HepG2 (cell line): ENCODE measurements around the gene HNRNPC. TPM values are rescaled to one million over a fixed set of nuclear protein-coding genes. Genes with fewer than 3 reads are reported as not detected.
A peak's percentile ranks its signal among the peaks of the same experiment; 100 is the strongest.

Source experiments
- ATAC-seq: fragments of 200-7000 bp; cut with Tn5 transposase; 3 replicates; pipeline ENCODE4 v1.9.1; 2020; ENCODE audit warnings: mild to moderate bottlenecking, moderate library complexity
- BruUV-seq: library from RNA; stranded (reverse); fragments of 400-500 nt; replicated peaks from 2 replicates; lab custom pipeline; 2021; lab: Mats Ljungman, UMichigan
- CTCF ChIA-PET: fragments of 300-600 bp; formaldehyde crosslinking; extraction: SDS; loops from one replicate; lab custom pipeline; 2021; ENCODE audit warnings: low total read pairs, inconsistent platforms, low intra/inter-chr PET ratio; lab: Yijun Ruan, JAX
- POLR2A ChIA-PET: fragments of 350-600 bp; sonication (Branson Sonifier 250); formaldehyde crosslinking; loops from one replicate; lab custom pipeline; 2020; ENCODE audit warnings: antibody characterized with exemption, inconsistent platforms; lab: Yijun Ruan, JAX
- DNase-seq: peaks from one replicate; pipeline ENCODE4 v3.0.0-alpha.2; 2015; ENCODE audit warnings: low spot score
- FAIRE-seq: peaks from 3 replicates; lab custom pipeline; 2011; peaks lifted over from hg19 to GRCh38; lab: Jason Lieb, UNC
- H2AFZ ChIP-seq: one replicate; pipeline ENCODE4 v1.6.1; 2011; ENCODE audit warnings: low read length, inconsistent platforms
- H3K27ac ChIP-seq: fragments of 300-600 bp; 3 replicates; pipeline ENCODE4 v1.8.0; 2011; ENCODE audit warnings: mixed run types, mild to moderate bottlenecking, mixed read lengths, low read length, inconsistent platforms; ENCODE audit not compliant: insufficient read depth; ENCODE audit errors: extremely low read length
- H3K27me3 ChIP-seq, 2 experiments: fragments of 200-600 bp in 1 of 2; 2 replicates in 1 of 2; 3 replicates in 1 of 2; pipeline versions ENCODE4 v1.6.0 to v1.8.0; 2011; ENCODE audit warnings: low read length in 2 of 2, mild to moderate bottlenecking in 2 of 2, moderate library complexity in 2 of 2, inconsistent platforms in 1 of 2; ENCODE audit not compliant: insufficient read depth in 2 of 2, control insufficient read depth in 1 of 2
- H3K36me3 ChIP-seq, 2 experiments: fragments of 200-600 bp in 1 of 2; replicated peaks in 1 of 2; 2 replicates in 1 of 2; 3 replicates in 1 of 2; pipeline versions ENCODE4 v1.5.1 to v1.8.0; 2011; ENCODE audit warnings: low read length in 2 of 2, inconsistent platforms in 1 of 2; ENCODE audit not compliant: insufficient read depth in 2 of 2, control insufficient read depth in 1 of 2
- H3K4me1 ChIP-seq: 2 replicates; pipeline ENCODE4 v1.5.1; 2012; ENCODE audit warnings: low read length, inconsistent platforms; ENCODE audit not compliant: insufficient read depth
- H3K4me2 ChIP-seq: 2 replicates; pipeline ENCODE4 v1.6.0; 2011; ENCODE audit warnings: low read depth, low read length, inconsistent platforms
- H3K4me3 ChIP-seq, 3 experiments: fragments of 200-600 bp in 1 of 3; sonication (generic), shearing (Covaris generic) in 1 of 3; replicated peaks in 1 of 3; 2 replicates each; pipeline ENCODE4 v1.5.1; 2011 to 2016; ENCODE audit warnings: low read length in 3 of 3, inconsistent platforms in 2 of 3, low read depth in 2 of 3, mild to moderate bottlenecking in 2 of 3, control low read depth in 1 of 3, mixed read lengths in 1 of 3; ENCODE audit not compliant: insufficient read depth in 1 of 3
- H3K79me2 ChIP-seq: one replicate; pipeline ENCODE4 v1.6.1; 2011; ENCODE audit warnings: low read length, inconsistent platforms; ENCODE audit not compliant: insufficient read depth
- H3K9ac ChIP-seq: 2 replicates; pipeline ENCODE4 v1.6.0; 2011; ENCODE audit warnings: mild to moderate bottlenecking, low read depth, low read length, inconsistent platforms; ENCODE audit not compliant: insufficient read depth
- H3K9me3 ChIP-seq: 2 replicates; pipeline ENCODE4 v1.5.1; 2012; ENCODE audit warnings: mild to moderate bottlenecking, low read length
- H4K20me1 ChIP-seq: 2 replicates; pipeline ENCODE4 v1.6.0; 2011; ENCODE audit warnings: inconsistent platforms, mild to moderate bottlenecking, low read length, moderate library complexity; ENCODE audit not compliant: insufficient read depth
- KDM2A ChIP-seq: sonication (generic); formaldehyde crosslinking; IDR thresholded peaks from 2 replicates; pipeline ENCODE4 v1.4.0; 2020; ENCODE audit warnings: low read depth, missing genetic modification reagents, borderline replicate concordance
- LCORL ChIP-seq, 2 experiments: fragments of 450-650 bp in 1 of 2; sonication (generic) in 1 of 2; formaldehyde crosslinking in 1 of 2; IDR thresholded peaks; 2 replicates each; pipeline versions ENCODE4 v1.5.0 to v1.6.1; 2017 to 2020; ENCODE audit warnings: antibody characterized with exemption in 1 of 2, missing genetic modification reagents in 1 of 2
- PHF5A ChIP-seq: IDR thresholded peaks from one replicate; pipeline ENCODE4 v1.6.1; 2018; ENCODE audit warnings: low read depth, missing genetic modification reagents; ENCODE audit not compliant: unreplicated experiment
- RAD51 ChIP-seq: fragments of 450-650 bp; IDR thresholded peaks from 2 replicates; pipeline ENCODE4 v1.6.1; 2016; ENCODE audit warnings: borderline replicate concordance
- RBM22 ChIP-seq: fragments of 200-400 bp; formaldehyde crosslinking; optimal IDR thresholded peaks from 2 replicates; pipeline ENCODE3; 2017; ENCODE audit warnings: mild to moderate bottlenecking, low read length, moderate library complexity
- RFXAP ChIP-seq: sonication (generic); formaldehyde crosslinking; IDR thresholded peaks from 2 replicates; pipeline ENCODE4 v1.4.0; 2020; ENCODE audit warnings: missing genetic modification reagents, borderline replicate concordance
- SETDB1 ChIP-seq: sonication (generic); formaldehyde crosslinking; IDR thresholded peaks from 2 replicates; pipeline ENCODE4 v1.5.1; 2020; ENCODE audit warnings: missing genetic modification reagents, mild to moderate bottlenecking, borderline replicate concordance
- SMAD3 ChIP-seq: sonication (generic); formaldehyde crosslinking; IDR thresholded peaks from 2 replicates; pipeline ENCODE4 v1.4.0; 2020; ENCODE audit warnings: missing genetic modification reagents
- SMYD3 ChIP-seq: sonication (generic); formaldehyde crosslinking; IDR thresholded peaks from 2 replicates; pipeline ENCODE4 v1.8.1; 2023; ENCODE audit warnings: mild to moderate bottlenecking, missing genetic modification reagents
- ZNF180 ChIP-seq: sonication (generic); formaldehyde crosslinking; IDR thresholded peaks from 2 replicates; pipeline ENCODE4 v1.4.0; 2020; ENCODE audit warnings: low read depth, missing genetic modification reagents, borderline replicate concordance
- ZNF589 ChIP-seq: sonication (generic); formaldehyde crosslinking; conservative IDR thresholded peaks from 2 replicates; pipeline ENCODE4 v1.8.0; 2022; ENCODE audit warnings: mild to moderate bottlenecking, moderate library complexity, missing genetic modification reagents
- ZNF83 ChIP-seq: sonication (generic); formaldehyde crosslinking; IDR thresholded peaks from 2 replicates; pipeline ENCODE4 v1.4.0; 2020; ENCODE audit warnings: missing genetic modification reagents, mild to moderate bottlenecking, borderline replicate concordance
- ZSCAN20 ChIP-seq: sonication (generic); formaldehyde crosslinking; IDR thresholded peaks from 2 replicates; pipeline ENCODE4 v1.4.0; 2020; ENCODE audit warnings: missing genetic modification reagents, mild to moderate bottlenecking, borderline replicate concordance
- ZSCAN25 ChIP-seq: sonication (generic); formaldehyde crosslinking; IDR thresholded peaks from 2 replicates; pipeline ENCODE4 v1.8.0; 2022; ENCODE audit warnings: mild to moderate bottlenecking, missing genetic modification reagents
- ZSCAN31 ChIP-seq: sonication (generic); formaldehyde crosslinking; IDR thresholded peaks from 2 replicates; pipeline ENCODE4 v1.5.0; 2020; ENCODE audit warnings: low read depth, mild to moderate bottlenecking, missing genetic modification reagents
- WGBS: methylation state at CpG from one replicate; pipeline ENCODE4 v1.1.6; 2017; ENCODE audit warnings: low lambda C conversion rate; 5-methylcytosine and 5-hydroxymethylcytosine counted together
- in situ Hi-C: cut with HindIII; loops from 2 replicates; pipeline ENCODE4 v1.10.0; 2017; ENCODE audit warnings: low pct_unique_long_range_greater_than_20kb; ENCODE audit not compliant: extremely low pct_ligation_motif_present
- intact Hi-C: fragments of 100-400 bp; cut with micrococcal nuclease; formaldehyde crosslinking; loops from one replicate; pipeline ENCODE4 v1.10.0; 2022; ENCODE audit not compliant: unreplicated experiment
- polyA plus RNA-seq, 8 experiments: library from polyadenylated mRNA; depleted of rRNA in 3 of 8; stranded (reverse) in 7 of 8; unstranded in 1 of 8; fragments of >200 nt; fragmentation: Illumina TruSeq in 4 of 8; extraction: Trizol in 4 of 8; gene quantifications; 2 replicates each; pipeline versions ENCODE4 v1.2.1 to v1.2.3, GENCODE V29; 2011 to 2016; ENCODE audit warnings: low read depth in 4 of 8, missing spikeins in 1 of 8, mixed read lengths in 1 of 8; ENCODE audit not compliant: insufficient read depth in 1 of 8
- total RNA-seq, 5 experiments: library from RNA; depleted of rRNA; stranded (reverse); fragments of >200 nt; fragmentation: Illumina TruSeq; extraction: Trizol; gene quantifications; 2 replicates each; pipeline ENCODE4 v1.2.3, GENCODE V29; 2016; ENCODE audit warnings: low read depth in 1 of 5
- TF ChIP-seq, protein P1 (sequence below): IDR thresholded peaks from 2 replicates; pipeline ENCODE4 v1.6.1; 2016; ENCODE audit warnings: control low read depth
- TF ChIP-seq, protein P2 (sequence below): sonication (generic); formaldehyde crosslinking; IDR thresholded peaks from 2 replicates; pipeline ENCODE4 v1.5.0; 2020; ENCODE audit warnings: mild to moderate bottlenecking, missing genetic modification reagents, borderline replicate concordance

HNRNPC gene
- total and polyA plus RNA-seq, 2 of the 13 experiments (the other 11 are each of a cell fraction or from before 2014, with no cell fraction given): 628 to 1,099 TPM

GRCh38 chr14:21204167-21205025 lies 64.8 kb downstream of the HNRNPC start:
- H2AFZ ChIP-seq: no peak overlapping the region
- H3K9ac ChIP-seq: no peak overlapping the region
- CTCF ChIA-PET: no interaction called here
- H3K9me3 ChIP-seq: no peaks in the 10 kb centered on the region
- ATAC-seq (peak; percentile 3), DNase-seq (no peak), FAIRE-seq (no peak)
- BruUV-seq: no TSS peak
- H3K79me2 ChIP-seq: no peaks in the 10 kb centered on the region
- H3K27ac ChIP-seq: no peak overlapping the region
- POLR2A ChIA-PET: interaction anchor here (0.5 to 2.0 kb wide), 2 partner anchors 12 to 352 kb away, joined by 4 to 11 read pairs; no protein-coding TSS in a partner anchor
- H3K4me1 ChIP-seq: peaks cover 72% of the 10 kb centered on the region
- 98% methylated on average over 8 of the region's 8 CpGs for WGBS
- peaks cover 20% of the 10 kb centered on the region for H4K20me1 ChIP-seq
- peaks cover 4 to 25% of the 10 kb centered on the region in 2 experiments; a peak in 4 of 5 replicates for H3K36me3 ChIP-seq
- intact Hi-C loops (no loop called here), in situ Hi-C loops (no loop called here)
- no peaks in the 10 kb centered on the region for H3K27me3 ChIP-seq
- H3K4me2 ChIP-seq: no peak overlapping the region
- H3K4me3 ChIP-seq: no peak overlapping the region
- no peak for TF ChIP-seq SETDB1 (CRISPR knock-in tag)
- TF ChIP-seq, protein P1, sequence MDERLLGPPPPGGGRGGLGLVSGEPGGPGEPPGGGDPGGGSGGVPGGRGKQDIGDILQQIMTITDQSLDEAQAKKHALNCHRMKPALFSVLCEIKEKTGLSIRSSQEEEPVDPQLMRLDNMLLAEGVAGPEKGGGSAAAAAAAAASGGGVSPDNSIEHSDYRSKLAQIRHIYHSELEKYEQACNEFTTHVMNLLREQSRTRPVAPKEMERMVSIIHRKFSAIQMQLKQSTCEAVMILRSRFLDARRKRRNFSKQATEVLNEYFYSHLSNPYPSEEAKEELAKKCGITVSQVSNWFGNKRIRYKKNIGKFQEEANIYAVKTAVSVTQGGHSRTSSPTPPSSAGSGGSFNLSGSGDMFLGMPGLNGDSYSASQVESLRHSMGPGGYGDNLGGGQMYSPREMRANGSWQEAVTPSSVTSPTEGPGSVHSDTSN (CRISPR knock-in tag): no peak
- TF ChIP-seq, protein P2, sequence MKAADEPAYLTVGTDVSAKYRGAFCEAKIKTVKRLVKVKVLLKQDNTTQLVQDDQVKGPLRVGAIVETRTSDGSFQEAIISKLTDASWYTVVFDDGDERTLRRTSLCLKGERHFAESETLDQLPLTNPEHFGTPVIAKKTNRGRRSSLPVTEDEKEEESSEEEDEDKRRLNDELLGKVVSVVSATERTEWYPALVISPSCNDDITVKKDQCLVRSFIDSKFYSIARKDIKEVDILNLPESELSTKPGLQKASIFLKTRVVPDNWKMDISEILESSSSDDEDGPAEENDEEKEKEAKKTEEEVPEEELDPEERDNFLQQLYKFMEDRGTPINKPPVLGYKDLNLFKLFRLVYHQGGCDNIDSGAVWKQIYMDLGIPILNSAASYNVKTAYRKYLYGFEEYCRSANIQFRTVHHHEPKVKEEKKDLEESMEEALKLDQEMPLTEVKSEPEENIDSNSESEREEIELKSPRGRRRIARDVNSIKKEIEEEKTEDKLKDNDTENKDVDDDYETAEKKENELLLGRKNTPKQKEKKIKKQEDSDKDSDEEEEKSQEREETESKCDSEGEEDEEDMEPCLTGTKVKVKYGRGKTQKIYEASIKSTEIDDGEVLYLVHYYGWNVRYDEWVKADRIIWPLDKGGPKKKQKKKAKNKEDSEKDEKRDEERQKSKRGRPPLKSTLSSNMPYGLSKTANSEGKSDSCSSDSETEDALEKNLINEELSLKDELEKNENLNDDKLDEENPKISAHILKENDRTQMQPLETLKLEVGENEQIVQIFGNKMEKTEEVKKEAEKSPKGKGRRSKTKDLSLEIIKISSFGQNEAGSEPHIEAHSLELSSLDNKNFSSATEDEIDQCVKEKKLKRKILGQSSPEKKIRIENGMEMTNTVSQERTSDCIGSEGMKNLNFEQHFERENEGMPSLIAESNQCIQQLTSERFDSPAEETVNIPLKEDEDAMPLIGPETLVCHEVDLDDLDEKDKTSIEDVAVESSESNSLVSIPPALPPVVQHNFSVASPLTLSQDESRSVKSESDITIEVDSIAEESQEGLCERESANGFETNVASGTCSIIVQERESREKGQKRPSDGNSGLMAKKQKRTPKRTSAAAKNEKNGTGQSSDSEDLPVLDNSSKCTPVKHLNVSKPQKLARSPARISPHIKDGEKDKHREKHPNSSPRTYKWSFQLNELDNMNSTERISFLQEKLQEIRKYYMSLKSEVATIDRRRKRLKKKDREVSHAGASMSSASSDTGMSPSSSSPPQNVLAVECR (CRISPR knock-in tag): 0 out of 2 replicates have a peak, but pooled peaks have one; percentile 44
- 0 out of 2 replicates have a peak, but pooled peaks have one; percentile 35 for TF ChIP-seq ZSCAN25 (CRISPR knock-in tag)
- no peak for TF ChIP-seq RAD51
- no peak for TF ChIP-seq LCORL (IDR thresholded peaks at IDR 0.05)
- 0 out of 2 replicates have a peak, but pooled peaks have one; percentile 12 for TF ChIP-seq LCORL (CRISPR knock-in tag; IDR thresholded peaks at IDR 0.05)
- no peak for TF ChIP-seq ZNF589 (CRISPR knock-in tag)
- TF ChIP-seq SMAD3: no peak
- no peak for TF ChIP-seq ZSCAN20 (CRISPR knock-in tag)
- TF ChIP-seq SMYD3: no peak
- peak; percentile 32; the same call in 1 of the 2 replicates for TF ChIP-seq RFXAP
- TF ChIP-seq PHF5A (CRISPR knock-in tag): no peak
- TF ChIP-seq KDM2A (CRISPR knock-in tag): peak; percentile 50; the same call in 1 of the 2 replicates
- peak; percentile 33 for TF ChIP-seq RBM22
- no peak for TF ChIP-seq ZSCAN31 (CRISPR knock-in tag)
- TF ChIP-seq ZNF180 (CRISPR knock-in tag): 0 out of 2 replicates have a peak, but pooled peaks have one; percentile 56
- 0 out of 2 replicates have a peak, but pooled peaks have one; percentile 47 for TF ChIP-seq ZNF83 (CRISPR knock-in tag)
